Sigmoid colon (tissue), 4 donors: Measurements from ENCODE around the gene IL22RA2.

ENCODE experiments used
- CTCF ChIP-seq, 4 experiments: fragments of 450-650 bp in 3 of 4; fragments of 200-600 bp in 1 of 4; IDR thresholded peaks; one replicate each; pipeline ENCODE4 v1.5.1; 2016 to 2019; ENCODE audit warnings: antibody characterized with exemption in 4 of 4, mild to moderate bottlenecking in 3 of 4, moderate library complexity in 2 of 4
- EP300 ChIP-seq, 4 donors: sonication (generic); formaldehyde crosslinking; IDR thresholded peaks; one replicate each; pipeline ENCODE4 v1.6.1; 2017; ENCODE audit warnings: antibody characterized with exemption in 4 of 4
- POLR2A ChIP-seq, 2 donors: fragments of 450-650 bp; IDR thresholded peaks; one replicate each; pipeline ENCODE4 v1.6.1; 2016; ENCODE audit warnings: antibody characterized with exemption in 2 of 2, mild to moderate bottlenecking in 2 of 2, moderate library complexity in 2 of 2

- TF ChIP-seq POLR2A (IDR thresholded peaks at IDR 0.05): no peak
- no peak for TF ChIP-seq EP300 (IDR thresholded peaks at IDR 0.05)
- TF ChIP-seq CTCF (IDR thresholded peaks at IDR 0.05): no peak
Observed at GRCh38 chr6:137192821-137193220, 19.4 kb upstream of the IL22RA2 start.
